Endometrium (tissue), 2 donors: ENCODE results near the gene TMEM151B.
"Not testable (repeated sequence)": the region's sequence is repeated elsewhere in the genome, so short reads cannot be mapped to it uniquely, and the experiment has no call there.

Source experiments
- FAIRE-seq: peaks from 2 replicates; lab custom pipeline; 2012; peaks lifted over from hg19 to GRCh38; lab: Jason Lieb, UNC
- donor health status: control.
- donor health status: control.

Gene TMEM151B

DNA sequence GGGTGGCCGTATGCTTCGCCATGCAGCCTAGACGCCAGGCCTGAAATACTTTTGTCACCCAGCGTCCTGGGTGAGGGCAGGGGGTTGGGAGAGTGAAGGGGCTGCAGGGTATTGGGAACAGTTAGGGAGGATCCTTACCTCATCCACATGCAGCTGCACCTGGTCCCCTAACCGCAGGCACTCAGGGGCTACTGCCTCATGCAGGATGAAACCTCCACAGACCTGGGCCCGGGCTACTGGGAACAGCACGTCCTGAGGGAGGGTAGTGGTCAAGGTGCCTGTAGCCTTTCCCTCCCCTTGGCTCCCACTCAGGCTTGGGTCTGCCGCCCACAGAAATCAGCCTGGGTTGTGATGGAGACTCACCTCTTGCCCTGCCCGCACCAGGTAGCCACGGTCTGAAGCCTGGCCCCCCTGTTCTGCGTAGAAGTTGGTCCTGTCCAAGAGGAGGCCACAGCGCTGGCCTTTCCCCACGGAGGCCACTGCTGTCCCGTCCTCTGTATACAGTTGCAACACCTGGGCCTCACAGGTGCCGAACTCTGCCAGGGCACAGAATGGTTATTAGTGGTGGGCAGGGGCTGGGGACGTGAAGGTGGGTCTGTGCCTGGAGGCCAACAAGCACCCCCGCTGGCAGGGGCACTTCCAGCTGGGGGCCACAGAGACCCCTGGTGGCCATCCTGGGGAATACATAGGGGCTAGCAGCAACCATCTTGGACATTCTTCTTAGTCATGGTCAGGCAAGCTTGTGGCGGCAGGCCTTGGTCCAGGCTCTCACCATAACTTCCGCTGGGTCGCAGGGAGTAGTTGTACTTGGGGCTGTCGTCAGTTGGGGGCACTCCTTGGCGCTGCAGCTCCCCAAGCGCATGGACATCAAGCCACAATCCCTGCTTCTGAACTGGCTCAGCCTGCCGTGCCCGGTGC, 34.3 kb downstream of the TMEM151B start:
- FAIRE-seq, result no peak

DNA sequence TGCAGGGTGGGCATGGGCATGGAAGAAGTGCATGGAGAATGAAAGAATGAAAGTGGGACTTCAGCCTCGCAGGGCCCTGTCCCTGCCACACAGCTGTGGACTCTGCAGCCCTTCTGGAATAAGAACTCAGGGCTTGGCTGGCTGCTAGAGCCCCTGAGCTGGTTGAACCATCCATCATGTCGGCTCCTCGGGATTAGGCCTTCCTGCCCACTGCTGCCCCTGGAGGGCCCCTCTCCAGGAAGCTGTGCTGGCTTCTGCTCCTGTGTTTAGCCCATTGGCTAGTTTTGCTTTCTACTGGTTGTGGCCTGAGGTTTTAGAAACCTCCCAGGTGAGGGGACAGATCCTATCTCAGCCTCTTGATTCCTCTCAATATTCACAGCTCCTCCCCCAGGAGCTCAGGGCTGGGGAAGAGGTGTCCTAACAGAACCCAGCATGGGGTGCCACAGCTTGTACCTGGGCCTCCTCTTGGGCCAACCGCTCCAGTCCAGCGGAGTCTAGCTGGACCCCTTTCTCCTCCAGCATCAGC, 35.0 kb downstream of the TMEM151B start:
- no peak for FAIRE-seq

DNA sequence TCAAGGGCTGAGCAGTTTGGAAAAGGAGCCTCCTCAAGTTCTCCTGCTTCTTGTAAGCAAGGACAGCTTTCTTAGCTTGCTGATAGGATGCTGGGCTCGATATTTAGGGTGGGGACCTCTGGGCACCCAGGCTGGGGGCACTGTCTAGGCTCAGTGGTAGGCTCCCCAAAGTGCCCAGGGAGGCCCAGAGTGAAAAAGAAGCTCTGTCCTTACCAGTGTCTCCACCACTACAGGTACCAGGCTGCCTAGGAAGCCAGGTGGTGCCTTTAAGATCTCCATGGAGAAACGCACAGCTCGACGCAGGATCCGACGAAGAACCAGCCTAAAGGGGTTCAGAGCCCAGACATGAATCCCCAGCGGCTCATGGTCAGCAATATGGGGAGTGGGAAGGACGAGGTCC, 36.5 kb downstream of the TMEM151B start:
- FAIRE-seq, result no peak

- no peak for FAIRE-seq
These were observed 37.0 kb downstream of the TMEM151B start for GRCh38 chr6:44307217-44307616.

GRCh38 chr6:44309092-44309491, 38.8 kb downstream of the TMEM151B start:
- FAIRE-seq, result no peak

GRCh38 chr6:44309631-44310030, 39.4 kb downstream of the TMEM151B start:
- FAIRE-seq, result no peak

DNA sequence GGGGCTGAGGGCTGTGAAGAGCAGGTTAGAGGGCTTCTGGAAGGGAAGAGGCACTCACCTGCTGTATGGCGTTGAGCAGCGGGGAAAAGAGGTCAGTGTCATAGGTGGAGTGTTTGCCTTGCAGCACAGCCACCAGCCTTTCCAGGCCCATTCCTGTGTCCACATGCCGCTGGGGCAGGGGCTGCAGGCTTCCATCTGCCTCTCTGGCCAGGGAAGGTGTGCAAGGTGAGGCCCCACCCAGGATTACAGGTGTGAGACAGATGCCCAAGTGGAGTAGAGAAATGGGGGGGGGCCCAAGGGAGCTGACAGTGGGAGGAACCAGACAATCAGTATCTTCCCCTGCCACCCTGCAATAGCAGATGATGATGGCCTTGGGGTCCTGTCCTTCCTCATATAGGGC, 40.0 kb downstream of the TMEM151B start:
- no peak for FAIRE-seq

GRCh38 chr6:44311304-44311703, 41.1 kb downstream of the TMEM151B start:
- FAIRE-seq, result no peak

GRCh38 chr6:44311767-44312166, 41.5 kb downstream of the TMEM151B start:
- no peak for FAIRE-seq

- no peak for FAIRE-seq
These were observed 42.9 kb downstream of the TMEM151B start, which contains the start of gene AARS2 for GRCh38 chr6:44312901-44313788. TSS of gene AARS2 (minus strand) at chr6:44313347. CDS start at chr6:44313323, 24 bp downstream.

GRCh38 chr6:44314657-44315056, 44.4 kb downstream of the TMEM151B start:
- FAIRE-seq, result not testable (repeated sequence)

- FAIRE-seq, result no peak
These were observed 45.3 kb downstream of the TMEM151B start for GRCh38 chr6:44315516-44315915.

GRCh38 chr6:44315951-44316350, 45.7 kb downstream of the TMEM151B start:
- FAIRE-seq, result no peak

- FAIRE-seq, result no peak
These were observed 46.2 kb downstream of the TMEM151B start for GRCh38 chr6:44316481-44316880.

GRCh38 chr6:44317136-44317631, 46.9 kb downstream of the TMEM151B start:
- FAIRE-seq, result not testable (repeated sequence)

GRCh38 chr6:44321210-44321609, 51.0 kb downstream of the TMEM151B start:
- FAIRE-seq, result no peak

DNA sequence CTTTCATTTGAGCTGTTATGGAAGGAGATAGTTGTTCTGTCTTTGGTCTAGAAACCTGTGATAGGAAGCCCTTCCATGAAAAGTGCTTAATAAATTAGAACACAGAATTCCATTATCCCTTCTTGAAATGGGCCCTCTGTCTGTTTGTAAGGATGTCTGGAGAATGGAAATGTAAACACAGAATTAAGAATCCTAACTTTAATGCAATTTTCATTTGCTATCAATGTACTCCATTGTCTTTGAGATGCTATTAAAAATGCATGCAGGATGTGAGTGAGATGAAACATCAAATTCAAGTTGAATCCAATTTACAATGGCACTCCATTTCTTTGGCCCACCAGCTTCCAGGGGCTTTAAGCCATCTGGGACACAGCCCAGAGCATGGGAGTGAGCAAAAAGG, 56.8 kb downstream of the TMEM151B start:
- FAIRE-seq, result no peak

DNA sequence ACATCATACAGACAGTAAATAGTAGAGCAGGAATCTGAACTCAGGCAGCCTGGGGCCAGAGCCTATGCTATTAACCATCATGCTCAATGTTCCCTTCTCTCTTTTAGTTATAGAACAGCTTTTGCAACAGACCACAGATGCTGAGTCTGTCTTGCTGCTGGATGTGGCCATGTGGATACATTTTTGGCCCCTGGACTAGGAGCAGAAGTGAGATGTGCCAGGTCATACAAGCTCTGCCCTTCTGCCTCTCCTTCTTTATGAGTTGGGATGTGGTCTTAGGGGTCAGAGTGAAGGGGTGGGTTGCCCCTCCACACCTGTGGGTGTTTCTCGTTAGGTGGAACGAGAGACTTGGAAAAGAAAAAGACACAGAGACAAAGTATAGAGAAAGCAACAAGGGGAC, 57.5 kb downstream of the TMEM151B start:
- no peak for FAIRE-seq

DNA sequence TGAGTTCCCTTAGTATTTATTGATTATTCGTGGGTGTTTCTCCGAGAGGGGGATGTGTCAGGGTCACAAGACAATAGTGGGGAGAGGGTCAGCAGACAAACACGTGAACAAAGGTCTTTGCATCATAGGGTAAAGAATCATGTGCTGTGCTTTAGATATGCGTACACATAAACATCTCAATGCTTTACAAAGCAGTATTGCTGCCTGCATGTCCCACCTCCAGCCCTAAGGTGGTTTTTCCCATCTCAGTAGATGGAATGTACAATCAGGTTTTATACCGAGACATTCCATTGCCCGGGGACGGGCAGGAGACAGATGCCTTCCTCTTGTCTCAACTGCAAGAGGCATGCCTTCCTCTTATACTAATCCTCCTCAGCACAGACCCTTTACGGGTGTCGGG, 58.0 kb downstream of the TMEM151B start:
- not testable (repeated sequence) for FAIRE-seq

DNA sequence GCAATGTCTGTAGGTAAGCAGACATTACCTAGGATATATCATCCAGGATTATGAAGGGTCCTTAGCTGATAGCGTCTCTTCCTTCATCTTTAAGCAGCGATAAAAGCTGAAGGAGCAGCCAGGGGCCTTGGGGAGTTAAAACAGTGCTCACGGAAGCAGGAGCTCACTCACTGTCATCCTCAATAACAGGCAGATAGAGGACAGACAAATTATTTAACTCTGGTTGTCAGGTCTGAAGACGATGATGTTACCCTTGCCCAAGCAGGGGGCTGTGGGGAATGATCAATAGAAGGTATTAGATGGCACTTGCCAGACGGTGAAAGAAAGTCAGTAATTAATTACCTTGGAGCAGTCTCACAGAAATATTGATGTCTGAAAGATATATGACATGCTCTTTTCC, 59.6 kb downstream of the TMEM151B start:
- FAIRE-seq, result no peak

DNA sequence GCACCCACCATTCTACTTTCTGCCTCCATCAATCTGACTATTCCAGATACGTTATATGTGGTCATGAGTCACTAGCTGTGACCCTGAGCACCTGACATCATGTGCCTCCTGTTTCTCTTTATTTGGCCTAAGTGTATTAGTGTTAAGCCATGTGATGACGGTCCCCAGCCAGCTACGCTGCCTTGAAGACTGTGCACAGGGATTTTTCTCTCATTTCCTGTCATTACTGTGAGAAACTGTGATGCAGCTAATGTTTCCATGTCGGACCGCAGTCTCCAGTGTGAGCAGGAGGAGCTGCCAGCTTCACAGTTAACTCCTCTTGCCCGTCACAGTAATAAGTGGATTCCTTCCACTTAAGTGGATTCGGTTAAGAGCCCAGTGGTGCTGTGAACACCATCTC, 62.3 kb downstream of the TMEM151B start:
- FAIRE-seq, result no peak

DNA sequence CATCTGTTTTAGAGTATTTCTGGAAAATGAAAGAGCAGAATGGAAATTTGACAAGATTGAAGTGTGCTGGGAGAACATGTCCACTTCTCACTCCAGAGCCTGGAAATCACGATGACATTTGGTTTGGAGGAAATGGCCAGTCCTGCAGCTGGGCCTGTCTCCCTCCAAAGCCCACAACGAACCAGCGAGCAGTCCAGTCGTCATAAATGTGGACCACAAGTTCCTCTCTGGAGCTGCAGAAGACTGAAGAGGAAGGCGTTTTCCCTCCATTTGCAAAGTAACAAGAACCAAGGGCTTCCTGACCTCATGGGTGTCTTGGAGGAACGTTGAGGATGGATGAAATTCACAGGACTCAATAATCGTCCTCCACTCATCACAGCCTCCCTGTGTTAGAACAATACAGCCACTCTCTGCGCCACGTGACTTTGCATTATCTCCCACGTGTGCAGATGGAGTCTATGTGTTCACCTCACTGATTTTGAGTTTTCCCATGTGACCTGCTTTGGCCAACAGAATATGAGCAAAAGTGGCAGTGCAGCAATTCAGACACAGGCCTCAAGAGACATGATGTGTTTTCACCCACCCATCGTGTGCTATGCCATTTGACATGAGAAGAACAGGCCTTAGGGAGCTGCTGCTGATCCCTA, 63.1 kb downstream of the TMEM151B start:
- no peak for FAIRE-seq
